ENCODE results near the gene KAZN. TPM values are rescaled to one million over a fixed set of nuclear protein-coding genes. Genes with fewer than 3 reads are reported as not detected.

The KAZN gene
- polyA plus RNA-seq, 2 donors, result 29.3 to 32.0 TPM

- Histone ChIP-seq H3K4me3 (ENCODE audit: low read depth in 1 of 2, low read length in 2 of 2) (no peak overlapping the region), H3K27me3 (ENCODE audit: control insufficient read depth in 1 of 2, insufficient read depth in 2 of 2, low read length in 2 of 2) (no peaks in the 10 kb centered on the region), H3K4me1 (ENCODE audit: control insufficient read depth in 2 of 2, insufficient read depth in 2 of 2, low read length in 1 of 2) (peaks cover 2 to 9% of the 10 kb centered on the region in 2 donors), H3K36me3 (ENCODE audit: control insufficient read depth in 2 of 2, insufficient read depth in 2 of 2, low read length in 1 of 2) (no peaks in the 10 kb centered on the region), H3K27ac (ENCODE audit: low read depth in 2 of 2, low read length in 1 of 2) (no peak overlapping the region), H3K9me3 (ENCODE audit: control insufficient read depth in 2 of 2, insufficient read depth in 1 of 2, low read depth in 1 of 2, low read length in 1 of 2) (no peaks in the 10 kb centered on the region)
- 91 to 94% methylated on average over 12 of the region's 12 CpGs for WGBS, 2 donors
These were observed 171.2 kb downstream of the KAZN start for GRCh38 chr1:14769486-14770274.

- H3K4me3 ChIP-seq (ENCODE audit: low read depth in 1 of 2, low read length in 2 of 2), result no peak overlapping the region
- no peaks in the 10 kb centered on the region for H3K9me3 ChIP-seq (ENCODE audit: control insufficient read depth in 2 of 2, insufficient read depth in 1 of 2, low read depth in 1 of 2, low read length in 1 of 2)
- no peaks in the 10 kb centered on the region for H3K36me3 ChIP-seq (ENCODE audit: control insufficient read depth in 2 of 2, insufficient read depth in 2 of 2, low read length in 1 of 2)
- H3K4me1 ChIP-seq (ENCODE audit: control insufficient read depth in 2 of 2, insufficient read depth in 2 of 2, low read length in 1 of 2), result no peaks in the 10 kb centered on the region
- 89% methylated on average over 13 of the region's 13 CpGs for WGBS, 2 donors
- H3K27me3 ChIP-seq (ENCODE audit: control insufficient read depth in 1 of 2, insufficient read depth in 2 of 2, low read length in 2 of 2), result no peaks in the 10 kb centered on the region
- no peak overlapping the region for H3K27ac ChIP-seq (ENCODE audit: low read depth in 2 of 2, low read length in 1 of 2)
These were observed 175.0 kb downstream of the KAZN start for GRCh38 chr1:14773396-14774025.

GRCh38 chr1:14774225-14774624, 175.7 kb downstream of the KAZN start:
- 92 to 95% methylated on average over 5 of the region's 5 CpGs for WGBS, 2 donors

GRCh38 chr1:14774988-14775387, 176.5 kb downstream of the KAZN start:
- H3K27ac ChIP-seq (ENCODE audit: low read depth in 2 of 2, low read length in 1 of 2), result no peak overlapping the region
- no peak overlapping the region for H3K4me3 ChIP-seq (ENCODE audit: low read depth in 1 of 2, low read length in 2 of 2)
- no peaks in the 10 kb centered on the region for H3K9me3 ChIP-seq (ENCODE audit: control insufficient read depth in 2 of 2, insufficient read depth in 1 of 2, low read depth in 1 of 2, low read length in 1 of 2)
- 85 to 87% methylated on average over 4 of the region's 4 CpGs for WGBS, 2 donors
- no peaks in the 10 kb centered on the region for H3K36me3 ChIP-seq (ENCODE audit: control insufficient read depth in 2 of 2, insufficient read depth in 2 of 2, low read length in 1 of 2)
- H3K27me3 ChIP-seq (ENCODE audit: control insufficient read depth in 1 of 2, insufficient read depth in 2 of 2, low read length in 2 of 2), result no peaks in the 10 kb centered on the region
- no peaks in the 10 kb centered on the region for H3K4me1 ChIP-seq (ENCODE audit: control insufficient read depth in 2 of 2, insufficient read depth in 2 of 2, low read length in 1 of 2)

More at GRCh38 chr1:14774225-14774624, 175.7 kb downstream of the KAZN start:
- no peaks in the 10 kb centered on the region for H3K36me3 ChIP-seq (ENCODE audit: control insufficient read depth in 2 of 2, insufficient read depth in 2 of 2, low read length in 1 of 2)
- no peaks in the 10 kb centered on the region for H3K4me1 ChIP-seq (ENCODE audit: control insufficient read depth in 2 of 2, insufficient read depth in 2 of 2, low read length in 1 of 2)
- H3K4me3 ChIP-seq (ENCODE audit: low read depth in 1 of 2, low read length in 2 of 2), result no peak overlapping the region
- H3K27ac ChIP-seq (ENCODE audit: low read depth in 2 of 2, low read length in 1 of 2), result no peak overlapping the region
- no peaks in the 10 kb centered on the region for H3K9me3 ChIP-seq (ENCODE audit: control insufficient read depth in 2 of 2, insufficient read depth in 1 of 2, low read depth in 1 of 2, low read length in 1 of 2)
- H3K27me3 ChIP-seq (ENCODE audit: control insufficient read depth in 1 of 2, insufficient read depth in 2 of 2, low read length in 2 of 2), result no peaks in the 10 kb centered on the region

GRCh38 chr1:14775434-14775833, 176.9 kb downstream of the KAZN start:
- H3K4me1 ChIP-seq (ENCODE audit: control insufficient read depth in 2 of 2, insufficient read depth in 2 of 2, low read length in 1 of 2), result no peaks in the 10 kb centered on the region
- H3K4me3 ChIP-seq (ENCODE audit: low read depth in 1 of 2, low read length in 2 of 2), result no peak overlapping the region
- H3K27ac ChIP-seq (ENCODE audit: low read depth in 2 of 2, low read length in 1 of 2), result no peak overlapping the region
- no peaks in the 10 kb centered on the region for H3K27me3 ChIP-seq (ENCODE audit: control insufficient read depth in 1 of 2, insufficient read depth in 2 of 2, low read length in 2 of 2)
- WGBS, 2 donors, result 95 to 96% methylated on average over 10 of the region's 10 CpGs
- no peaks in the 10 kb centered on the region for H3K36me3 ChIP-seq (ENCODE audit: control insufficient read depth in 2 of 2, insufficient read depth in 2 of 2, low read length in 1 of 2)
- no peaks in the 10 kb centered on the region for H3K9me3 ChIP-seq (ENCODE audit: control insufficient read depth in 2 of 2, insufficient read depth in 1 of 2, low read depth in 1 of 2, low read length in 1 of 2)

- H3K4me1 ChIP-seq (ENCODE audit: control insufficient read depth in 2 of 2, insufficient read depth in 2 of 2, low read length in 1 of 2), result no peaks in the 10 kb centered on the region
- WGBS, 2 donors, result 65 to 73% methylated on average over 11 of the region's 11 CpGs
- no peaks in the 10 kb centered on the region for H3K9me3 ChIP-seq (ENCODE audit: control insufficient read depth in 2 of 2, insufficient read depth in 1 of 2, low read depth in 1 of 2, low read length in 1 of 2)
- H3K27ac ChIP-seq (ENCODE audit: low read depth in 2 of 2, low read length in 1 of 2), result no peak overlapping the region
- no peaks in the 10 kb centered on the region for H3K36me3 ChIP-seq (ENCODE audit: control insufficient read depth in 2 of 2, insufficient read depth in 2 of 2, low read length in 1 of 2)
- H3K4me3 ChIP-seq (ENCODE audit: low read depth in 1 of 2, low read length in 2 of 2), result no peak overlapping the region
- H3K27me3 ChIP-seq (ENCODE audit: control insufficient read depth in 1 of 2, insufficient read depth in 2 of 2, low read length in 2 of 2), result no peaks in the 10 kb centered on the region
These were observed 179.3 kb downstream of the KAZN start for GRCh38 chr1:14777516-14778506.

GRCh38 chr1:14778541-14778897, 180.0 kb downstream of the KAZN start:
- Histone ChIP-seq H3K27me3 (ENCODE audit: control insufficient read depth in 1 of 2, insufficient read depth in 2 of 2, low read length in 2 of 2) (no peaks in the 10 kb centered on the region), H3K27ac (ENCODE audit: low read depth in 2 of 2, low read length in 1 of 2) (no peak overlapping the region), H3K4me1 (ENCODE audit: control insufficient read depth in 2 of 2, insufficient read depth in 2 of 2, low read length in 1 of 2) (no peaks in the 10 kb centered on the region), H3K36me3 (ENCODE audit: control insufficient read depth in 2 of 2, insufficient read depth in 2 of 2, low read length in 1 of 2) (no peaks in the 10 kb centered on the region), H3K4me3 (ENCODE audit: low read depth in 1 of 2, low read length in 2 of 2) (no peak overlapping the region), H3K9me3 (ENCODE audit: control insufficient read depth in 2 of 2, insufficient read depth in 1 of 2, low read depth in 1 of 2, low read length in 1 of 2) (no peaks in the 10 kb centered on the region)
- WGBS, 2 donors, result 72 to 74% methylated on average over 3 of the region's 3 CpGs

- no peaks in the 10 kb centered on the region for H3K9me3 ChIP-seq (ENCODE audit: control insufficient read depth in 2 of 2, insufficient read depth in 1 of 2, low read depth in 1 of 2, low read length in 1 of 2)
- H3K4me3 ChIP-seq (ENCODE audit: low read depth in 1 of 2, low read length in 2 of 2), result no peak overlapping the region
- no peaks in the 10 kb centered on the region for H3K27me3 ChIP-seq (ENCODE audit: control insufficient read depth in 1 of 2, insufficient read depth in 2 of 2, low read length in 2 of 2)
- WGBS, 2 donors, result 70 to 71% methylated on average over 12 of the region's 12 CpGs
- no peak overlapping the region for H3K27ac ChIP-seq (ENCODE audit: low read depth in 2 of 2, low read length in 1 of 2)
- no peaks in the 10 kb centered on the region for H3K36me3 ChIP-seq (ENCODE audit: control insufficient read depth in 2 of 2, insufficient read depth in 2 of 2, low read length in 1 of 2)
- H3K4me1 ChIP-seq (ENCODE audit: control insufficient read depth in 2 of 2, insufficient read depth in 2 of 2, low read length in 1 of 2), result no peaks in the 10 kb centered on the region
These were observed 180.7 kb downstream of the KAZN start for GRCh38 chr1:14778898-14779865.
